ENCODE measurements around the gene OR1D2.

DNA sequence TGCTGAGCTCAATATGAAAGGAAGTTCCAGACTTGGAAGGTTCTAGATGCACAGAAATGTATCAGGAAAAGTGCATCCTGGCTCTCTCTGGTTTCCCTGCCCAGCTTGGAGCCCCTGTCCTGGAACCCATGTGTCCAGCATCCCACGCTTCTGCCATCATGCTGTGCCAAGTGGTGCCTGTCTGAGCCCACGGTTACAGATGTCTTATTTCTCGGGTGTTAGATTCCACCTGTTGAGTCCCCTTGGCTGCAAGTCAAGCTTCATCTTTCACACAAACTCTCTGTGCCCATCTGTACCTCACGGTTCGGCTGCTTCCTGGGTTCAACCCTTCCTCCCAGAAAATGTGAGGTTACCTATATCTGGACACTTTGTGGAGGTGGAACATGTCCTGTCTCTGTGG lies 63.3 kb downstream of the OR1D2 start:
- TF ChIP-seq POLR2A (IDR thresholded peaks at IDR 0.05; ENCODE audit: low read depth, low read length) (no peak), MYC (IDR thresholded peaks at IDR 0.05; ENCODE audit: low read depth, low read length) (no peak), EZH2 (IDR thresholded peaks at IDR 0.05; ENCODE audit: borderline replicate concordance, low read depth, low read length, severe bottlenecking) (no peak), POLR2AphosphoS5 (IDR thresholded peaks at IDR 0.05; ENCODE audit: insufficient read depth, low read depth, low read length) (no peak), FOS (IDR thresholded peaks at IDR 0.05; ENCODE audit: borderline replicate concordance, insufficient read depth, low read length) (no peak), JUN (IDR thresholded peaks at IDR 0.05; ENCODE audit: borderline replicate concordance, insufficient read depth, insufficient read length, low read depth) (no peak)
- TF ChIP-seq, protein P1, sequence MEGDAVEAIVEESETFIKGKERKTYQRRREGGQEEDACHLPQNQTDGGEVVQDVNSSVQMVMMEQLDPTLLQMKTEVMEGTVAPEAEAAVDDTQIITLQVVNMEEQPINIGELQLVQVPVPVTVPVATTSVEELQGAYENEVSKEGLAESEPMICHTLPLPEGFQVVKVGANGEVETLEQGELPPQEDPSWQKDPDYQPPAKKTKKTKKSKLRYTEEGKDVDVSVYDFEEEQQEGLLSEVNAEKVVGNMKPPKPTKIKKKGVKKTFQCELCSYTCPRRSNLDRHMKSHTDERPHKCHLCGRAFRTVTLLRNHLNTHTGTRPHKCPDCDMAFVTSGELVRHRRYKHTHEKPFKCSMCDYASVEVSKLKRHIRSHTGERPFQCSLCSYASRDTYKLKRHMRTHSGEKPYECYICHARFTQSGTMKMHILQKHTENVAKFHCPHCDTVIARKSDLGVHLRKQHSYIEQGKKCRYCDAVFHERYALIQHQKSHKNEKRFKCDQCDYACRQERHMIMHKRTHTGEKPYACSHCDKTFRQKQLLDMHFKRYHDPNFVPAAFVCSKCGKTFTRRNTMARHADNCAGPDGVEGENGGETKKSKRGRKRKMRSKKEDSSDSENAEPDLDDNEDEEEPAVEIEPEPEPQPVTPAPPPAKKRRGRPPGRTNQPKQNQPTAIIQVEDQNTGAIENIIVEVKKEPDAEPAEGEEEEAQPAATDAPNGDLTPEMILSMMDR (IDR thresholded peaks at IDR 0.05; ENCODE audit: extremely low read depth in 1 of 2, insufficient read depth in 1 of 2, low read depth in 1 of 2, low read length in 2 of 2), result no peak
- TF ChIP-seq, protein P2, sequence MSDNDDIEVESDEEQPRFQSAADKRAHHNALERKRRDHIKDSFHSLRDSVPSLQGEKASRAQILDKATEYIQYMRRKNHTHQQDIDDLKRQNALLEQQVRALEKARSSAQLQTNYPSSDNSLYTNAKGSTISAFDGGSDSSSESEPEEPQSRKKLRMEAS (IDR thresholded peaks at IDR 0.05; ENCODE audit: insufficient read depth, insufficient read length), result no peak
